H1 (cell line): ENCODE results near the gene MACROD2. TPM values are rescaled to one million over a fixed set of nuclear protein-coding genes. Genes with fewer than 3 reads are reported as not detected.

Experiments used
- CTCF ChIA-PET: fragments of 300-600 bp; sonication (Branson Sonifier 250); formaldehyde crosslinking; loops from one replicate; lab custom pipeline; 2021; ENCODE audit not compliant: partially characterized antibody; lab: Charles Lee
- POLR2A ChIA-PET: fragments of 300-600 bp; sonication (Branson Sonifier 250); formaldehyde crosslinking; loops from one replicate; lab custom pipeline; 2021; ENCODE audit warnings: inconsistent platforms; ENCODE audit not compliant: partially characterized antibody; lab: Charles Lee
- DNase-seq, 2 experiments: peaks; one replicate each; pipeline versions ENCODE4 v3.0.0 to v3.0.0-alpha.2; 2010 to 2022; ENCODE audit warnings: low spot score in 2 of 2, low read depth in 1 of 2, mixed read lengths in 1 of 2
- FAIRE-seq: peaks from 2 replicates; lab custom pipeline; 2011; peaks lifted over from hg19 to GRCh38; lab: Jason Lieb, UNC
- H2AFZ ChIP-seq: 2 replicates; pipeline ENCODE4 v1.8.1; 2012; ENCODE audit warnings: low read length, inconsistent platforms
- H2AK5ac ChIP-seq: 2 replicates; pipeline ENCODE4 v1.6.1; 2013; ENCODE audit warnings: low read depth, low read length
- H2BK120ac ChIP-seq: replicated peaks from 2 replicates; pipeline ENCODE3; 2013; ENCODE audit warnings: low read depth, low read length, inconsistent platforms
- H2BK12ac ChIP-seq: 2 replicates; pipeline ENCODE4 v1.6.1; 2013; ENCODE audit warnings: low read depth, low read length
- H2BK15ac ChIP-seq: 2 replicates; pipeline ENCODE4 v1.6.1; 2013; ENCODE audit warnings: low read length
- H2BK20ac ChIP-seq: 2 replicates; pipeline ENCODE4 v1.6.1; 2013; ENCODE audit warnings: low read length
- H2BK5ac ChIP-seq: 2 replicates; pipeline ENCODE4 v1.6.1; 2013; ENCODE audit warnings: low read depth, low read length
- H3K14ac ChIP-seq: 2 replicates; pipeline ENCODE4 v1.6.1; 2013; ENCODE audit warnings: inconsistent platforms; ENCODE audit not compliant: insufficient read length
- H3K18ac ChIP-seq: 2 replicates; pipeline ENCODE4 v1.6.1; 2013; ENCODE audit warnings: low read length; ENCODE audit errors: extremely low read depth
- H3K23ac ChIP-seq: 2 replicates; pipeline ENCODE4 v1.6.1; 2013; ENCODE audit warnings: inconsistent platforms; ENCODE audit not compliant: insufficient read length
- H3K23me2 ChIP-seq: 2 replicates; pipeline ENCODE4 v1.6.1; 2013; ENCODE audit warnings: low read depth, low read length
- H3K27ac ChIP-seq: 2 replicates; pipeline ENCODE4 v1.6.1; 2011; ENCODE audit warnings: low read depth, low read length, inconsistent platforms
- H3K27me3 ChIP-seq, 4 experiments: replicated peaks in 1 of 4; 1 replicate in 1 of 4; 2 replicates in 3 of 4; pipeline versions ENCODE4 v1.6.1 to v1.8.1; 2011 to 2013; ENCODE audit warnings: low read length in 3 of 4, mild to moderate bottlenecking in 3 of 4, inconsistent platforms in 2 of 4, mixed read lengths in 2 of 4, moderate library complexity in 1 of 4; ENCODE audit not compliant: control insufficient read depth in 3 of 4, insufficient read depth in 3 of 4; ENCODE audit errors: extremely low read depth in 1 of 4
- H3K36me3 ChIP-seq, 4 experiments: 2 replicates each; pipeline versions ENCODE4 v1.6.1 to v1.8.1; 2011 to 2013; ENCODE audit warnings: mild to moderate bottlenecking in 4 of 4, low read length in 3 of 4, moderate library complexity in 2 of 4, control low read depth in 1 of 4, inconsistent platforms in 1 of 4; ENCODE audit not compliant: insufficient read depth in 4 of 4, control insufficient read depth in 2 of 4
- H3K4ac ChIP-seq: replicated peaks from 2 replicates; pipeline ENCODE3; 2013; ENCODE audit warnings: low read length, low read depth, mixed read lengths, inconsistent platforms; ENCODE audit not compliant: insufficient read length
- H3K4me1 ChIP-seq, 4 experiments: replicated peaks in 1 of 4; 1 replicate in 1 of 4; 2 replicates in 3 of 4; pipeline versions ENCODE4 v1.6.1 to v1.8.1; 2011 to 2013; ENCODE audit warnings: low read length in 3 of 4, inconsistent platforms in 2 of 4, mixed read lengths in 1 of 4; ENCODE audit not compliant: insufficient read depth in 4 of 4, control insufficient read depth in 3 of 4
- H3K4me2 ChIP-seq, 2 experiments: 2 replicates each; pipeline versions ENCODE4 v1.6.1 to v1.8.1; 2011 to 2013; ENCODE audit warnings: low read depth in 2 of 2, low read length in 2 of 2, control low read depth in 1 of 2, inconsistent platforms in 1 of 2, mild to moderate bottlenecking in 1 of 2; ENCODE audit not compliant: insufficient read depth in 1 of 2
- H3K4me3 ChIP-seq, 4 experiments: fragments of 200-600, 300-600 bp in 1 of 4; sonication (generic), shearing (Covaris generic), sonication (Bioruptor Twin) in 1 of 4; 2 replicates each; pipeline versions ENCODE4 v1.5.1 to v1.8.1; 2011 to 2016; ENCODE audit warnings: low read length in 4 of 4, low read depth in 3 of 4, control low read depth in 2 of 4, inconsistent platforms in 2 of 4, mild to moderate bottlenecking in 2 of 4, mixed read lengths in 1 of 4, moderate library complexity in 1 of 4; ENCODE audit not compliant: insufficient read depth in 2 of 4; ENCODE audit errors: extremely low read depth in 1 of 4
- H3K56ac ChIP-seq: replicated peaks from 2 replicates; pipeline ENCODE3; 2013; ENCODE audit warnings: low read depth, mild to moderate bottlenecking, mixed read lengths, low read length, inconsistent platforms; ENCODE audit not compliant: insufficient read length
- H3K79me1 ChIP-seq: 2 replicates; pipeline ENCODE4 v1.6.1; 2013; ENCODE audit warnings: low read depth, low read length, control low read depth
- H3K79me2 ChIP-seq, 2 experiments: 2 replicates each; pipeline versions ENCODE4 v1.6.1 to v1.8.1; 2012 to 2013; ENCODE audit warnings: low read length in 2 of 2, mild to moderate bottlenecking in 2 of 2, inconsistent platforms in 1 of 2; ENCODE audit not compliant: insufficient read depth in 2 of 2, control insufficient read depth in 1 of 2
- H3K9ac ChIP-seq, 4 experiments: replicated peaks in 1 of 4; 1 replicate in 1 of 4; 2 replicates in 3 of 4; pipeline versions ENCODE4 v1.6.1 to v1.8.1; 2011 to 2013; ENCODE audit warnings: low read depth in 3 of 4, low read length in 3 of 4, control low read depth in 2 of 4, mild to moderate bottlenecking in 2 of 4, moderate library complexity in 2 of 4, inconsistent platforms in 1 of 4; ENCODE audit errors: extremely low read depth in 1 of 4
- H3K9me3 ChIP-seq, 2 experiments: 2 replicates each; pipeline versions ENCODE4 v1.6.1 to v1.8.1; 2012 to 2013; ENCODE audit warnings: mild to moderate bottlenecking in 2 of 2, moderate library complexity in 2 of 2, control low read depth in 1 of 2, inconsistent platforms in 1 of 2, low read depth in 1 of 2, low read length in 1 of 2, mixed read lengths in 1 of 2; ENCODE audit not compliant: insufficient read depth in 2 of 2
- H4K20me1 ChIP-seq, 2 experiments: replicated peaks in 1 of 2; 2 replicates each; pipeline versions ENCODE3 to v1.8.1; 2011 to 2013; ENCODE audit warnings: inconsistent platforms in 2 of 2, low read length in 2 of 2, mild to moderate bottlenecking in 1 of 2; ENCODE audit not compliant: insufficient read depth in 2 of 2, control insufficient read depth in 1 of 2
- H4K5ac ChIP-seq: 2 replicates; pipeline ENCODE4 v1.6.1; 2013; ENCODE audit warnings: low read length, low read depth, mixed read lengths, inconsistent platforms; ENCODE audit not compliant: insufficient read length
- H4K8ac ChIP-seq: 2 replicates; pipeline ENCODE4 v1.8.0; 2013; ENCODE audit warnings: mild to moderate bottlenecking, moderate library complexity, low read length, inconsistent platforms; ENCODE audit not compliant: insufficient read depth; ENCODE audit errors: extremely low read depth
- H4K91ac ChIP-seq: replicated peaks from 2 replicates; pipeline ENCODE3; 2013; ENCODE audit warnings: low read length, mixed read lengths, inconsistent platforms; ENCODE audit not compliant: insufficient read length
- BCL11A ChIP-seq, 2 experiments: IDR thresholded peaks; one replicate each; pipeline ENCODE4 v1.6.1; 2011; ENCODE audit warnings: low read depth in 2 of 2, low read length in 2 of 2, mild to moderate bottlenecking in 2 of 2
- CBX5 ChIP-seq: fragments of 300-800, 300-1000 bp; sonication (generic); IDR thresholded peaks from 2 replicates; pipeline ENCODE4 v1.7.1; 2016; ENCODE audit warnings: antibody characterized with exemption, low read length, low read depth
- EP300 ChIP-seq, 2 experiments: IDR thresholded peaks; 1 replicate in 1 of 2; 2 replicates in 1 of 2; pipeline ENCODE4 v1.6.1; 2011 to 2012; ENCODE audit warnings: low read depth in 2 of 2, low read length in 2 of 2, mild to moderate bottlenecking in 2 of 2, borderline replicate concordance in 1 of 2, inconsistent platforms in 1 of 2, moderate library complexity in 1 of 2
- JUND ChIP-seq: IDR thresholded peaks from 2 replicates; pipeline ENCODE4 v1.6.1; 2011; ENCODE audit warnings: mild to moderate bottlenecking, improper control_type of control experiment, low read length
- MAFK ChIP-seq: IDR thresholded peaks from 2 replicates; pipeline ENCODE4 v1.6.1; 2012; ENCODE audit warnings: low read depth, mild to moderate bottlenecking, improper control_type of control experiment, low read length
- PHF8 ChIP-seq: fragments of 200-600 bp; sonication (generic); conservative IDR thresholded peaks from 2 replicates; pipeline ENCODE4 v1.7.1; 2012; ENCODE audit warnings: low read depth, mild to moderate bottlenecking, inconsistent platforms, low read length, moderate library complexity
- SUZ12 ChIP-seq: fragments of 200-600 bp; sonication (generic); IDR thresholded peaks from 2 replicates; pipeline ENCODE4 v1.6.1; 2012; ENCODE audit warnings: mild to moderate bottlenecking, inconsistent platforms, low read length, moderate library complexity, mixed read lengths
- WGBS, 2 experiments: shearing (Covaris generic) in 1 of 2; methylation state at CpG; one replicate each; pipeline versions ENCODE4 v1.1.6 to v1.1.7; 2013 to 2015; ENCODE audit warnings: low lambda C conversion rate in 2 of 2, mixed read lengths in 2 of 2, inconsistent platforms in 1 of 2, low coverage in 1 of 2, missing lambda C conversion rate in 1 of 2; ENCODE audit not compliant: insufficient replicate concordance in 2 of 2, insufficient coverage in 1 of 2, insufficient read length in 1 of 2; ENCODE audit errors: extremely low coverage in 1 of 2, missing lambda C conversion rate in 1 of 2; 5-methylcytosine and 5-hydroxymethylcytosine counted together
- polyA plus RNA-seq, 7 experiments: library from polyadenylated mRNA; depleted of rRNA in 3 of 7; stranded (reverse) in 5 of 7; unstranded in 2 of 7; fragments of >200 nt in 5 of 7; fragments of 200-250 nt in 2 of 7; gene quantifications; 1 replicate in 5 of 7; 2 replicates in 1 of 7; 4 replicates in 1 of 7; pipeline versions ENCODE4 v1.2.1 to v1.2.3, GENCODE V29; 2011 to 2013; ENCODE audit warnings: missing spikeins in 2 of 7, mixed read lengths in 2 of 7
- total RNA-seq: library from RNA; stranded (reverse); fragmentation: NEBNext Ultra II Directional; extraction: Animal tissue kit (Norgen Biotek cat#: 25700); gene quantifications from 2 replicates; pipeline ENCODE4 v1.2.1, GENCODE V29; 2021
- TF ChIP-seq, protein P1 (sequence below): IDR thresholded peaks from 2 replicates; pipeline ENCODE4 v1.6.1; 2012; ENCODE audit warnings: low read length, inconsistent platforms
- TF ChIP-seq, protein P2 (sequence below): IDR thresholded peaks from 2 replicates; pipeline ENCODE4 v1.6.1; 2011; ENCODE audit warnings: low read depth, mild to moderate bottlenecking, low read length; ENCODE audit not compliant: insufficient read depth

Gene MACROD2
- total and polyA plus RNA-seq, 2 of the 8 experiments (the other 6 are each of a cell fraction or from before 2014, with no cell fraction given) = 0.70 to 3.9 TPM

DNA sequence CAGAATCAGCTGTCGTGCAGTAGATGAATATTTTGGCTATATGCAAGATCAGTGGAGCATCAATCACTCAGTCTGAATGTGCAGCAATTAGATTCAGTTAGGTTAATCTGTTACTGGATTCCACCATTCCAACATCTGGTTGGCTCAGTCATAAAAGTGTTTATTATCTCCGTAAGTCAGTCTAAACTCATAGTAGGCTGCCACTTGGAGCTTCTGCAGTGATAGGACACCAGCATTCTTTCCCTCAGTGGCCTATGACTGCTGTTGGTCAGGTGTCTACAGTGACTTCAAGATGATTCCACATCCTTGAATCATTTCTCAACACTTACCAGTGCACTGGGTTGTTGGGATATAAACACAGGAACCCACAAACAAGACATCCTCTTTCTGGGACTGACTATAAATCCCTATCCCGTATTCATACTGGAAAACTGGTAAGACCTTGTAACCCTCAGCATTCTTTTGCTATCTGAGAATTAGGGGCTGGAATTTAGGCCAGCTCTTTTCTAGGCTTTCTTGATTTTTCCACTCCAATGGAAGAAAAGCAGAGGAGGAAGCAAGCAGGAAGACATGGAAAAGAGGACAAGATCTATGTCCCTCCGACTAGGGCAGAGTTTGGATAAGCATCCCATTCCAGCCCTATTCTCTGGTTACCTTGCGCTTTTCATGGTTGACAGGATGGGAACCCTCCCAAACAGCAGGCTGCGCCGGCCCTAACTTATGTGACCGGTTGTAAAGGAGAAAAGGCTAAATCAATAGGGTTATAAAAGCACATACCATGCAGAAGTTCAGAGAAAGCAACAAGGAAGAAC, 1658.3 kb downstream of the MACROD2 start:
- Histone ChIP-seq H2BK12ac (no peak overlapping the region), H3K4ac (no peak overlapping the region), H2BK15ac (no peak overlapping the region), H3K4me3 (no peak overlapping the region), H2AFZ (no peak overlapping the region; the same call in 1 of the 2 replicates), H4K5ac (no peak overlapping the region), H3K23me2 (no peaks in the 10 kb centered on the region; the same call in 1 of the 2 replicates), H4K91ac (no peak overlapping the region), H4K20me1 (no peaks in the 10 kb centered on the region), H3K4me2 (no peak overlapping the region), H3K27ac (no peak overlapping the region), H4K8ac (no peak overlapping the region), H3K79me1 (no peaks in the 10 kb centered on the region), H2BK5ac (no peak overlapping the region), H2BK20ac (no peak overlapping the region), H2BK120ac (no peak overlapping the region), H3K14ac (no peak overlapping the region), H3K79me2 (no peaks in the 10 kb centered on the region), H3K4me1 (peaks cover 0 to 7% (median 4%) of the 10 kb centered on the region in 4 experiments; a peak in 2 of 7 replicates), H3K9ac (no peak overlapping the region), H2AK5ac (no peak overlapping the region), H3K56ac (no peak overlapping the region), H3K9me3 (no peaks in the 10 kb centered on the region), H3K18ac (no peak overlapping the region; the same call in 1 of the 2 replicates), H3K27me3 (no peaks in the 10 kb centered on the region), H3K36me3 (no peaks in the 10 kb centered on the region), H3K23ac (no peak overlapping the region)
- no peak for FAIRE-seq
- no peak for DNase-seq
- POLR2A ChIA-PET = no interaction called here
- CTCF ChIA-PET = interaction anchor here (0.6 to 7.5 kb wide), 31 partner anchors 9 to 1107 kb away, joined by 3 to 50 read pairs (median 3); no protein-coding TSS in a partner anchor
- 94% methylated on average over 7 of the region's 8 CpGs; no CpG with 5 or more reads in 1 of the 2 experiments for WGBS, 2 experiments
- TF ChIP-seq SUZ12 (no peak), BCL11A (IDR thresholded peaks at IDR 0.05; ENCODE audit: low read depth in 2 of 2, low read length in 2 of 2) (no peak), EP300 (IDR thresholded peaks at IDR 0.05; ENCODE audit: borderline replicate concordance in 1 of 2, low read depth in 2 of 2, low read length in 2 of 2) (no peak), CBX5 (no peak), MAFK (no peak), PHF8 (no peak), JUND (no peak)
- TF ChIP-seq, protein P1, sequence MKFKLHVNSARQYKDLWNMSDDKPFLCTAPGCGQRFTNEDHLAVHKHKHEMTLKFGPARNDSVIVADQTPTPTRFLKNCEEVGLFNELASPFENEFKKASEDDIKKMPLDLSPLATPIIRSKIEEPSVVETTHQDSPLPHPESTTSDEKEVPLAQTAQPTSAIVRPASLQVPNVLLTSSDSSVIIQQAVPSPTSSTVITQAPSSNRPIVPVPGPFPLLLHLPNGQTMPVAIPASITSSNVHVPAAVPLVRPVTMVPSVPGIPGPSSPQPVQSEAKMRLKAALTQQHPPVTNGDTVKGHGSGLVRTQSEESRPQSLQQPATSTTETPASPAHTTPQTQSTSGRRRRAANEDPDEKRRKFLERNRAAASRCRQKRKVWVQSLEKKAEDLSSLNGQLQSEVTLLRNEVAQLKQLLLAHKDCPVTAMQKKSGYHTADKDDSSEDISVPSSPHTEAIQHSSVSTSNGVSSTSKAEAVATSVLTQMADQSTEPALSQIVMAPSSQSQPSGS = no peak
- TF ChIP-seq, protein P2, sequence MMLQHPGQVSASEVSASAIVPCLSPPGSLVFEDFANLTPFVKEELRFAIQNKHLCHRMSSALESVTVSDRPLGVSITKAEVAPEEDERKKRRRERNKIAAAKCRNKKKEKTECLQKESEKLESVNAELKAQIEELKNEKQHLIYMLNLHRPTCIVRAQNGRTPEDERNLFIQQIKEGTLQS = no peak
